Left hindlimb (tissue), 1 donor: ENCODE results near the gene ZNF335.
"Not testable (repeated sequence)": the region's sequence is repeated elsewhere in the genome, so short reads cannot be mapped to it uniquely, and the experiment has no call there.

Experiments used
- DNase-seq: peaks from one replicate; pipeline ENCODE4 v3.0.0-alpha.2; 2018

Gene ZNF335

GRCh38 chr20:45970646-45971424 lies 1.2 kb downstream of the ZNF335 start:
- no peak for DNase-seq

- no peak for DNase-seq
Measured at GRCh38 chr20:45969712-45970634, 2.0 kb downstream of the ZNF335 start.

GRCh38 chr20:45968801-45969711 lies 2.9 kb downstream of the ZNF335 start:
- DNase-seq, result no peak

- DNase-seq, result no peak
Measured at GRCh38 chr20:45968081-45968671, 3.8 kb downstream of the ZNF335 start.

DNA sequence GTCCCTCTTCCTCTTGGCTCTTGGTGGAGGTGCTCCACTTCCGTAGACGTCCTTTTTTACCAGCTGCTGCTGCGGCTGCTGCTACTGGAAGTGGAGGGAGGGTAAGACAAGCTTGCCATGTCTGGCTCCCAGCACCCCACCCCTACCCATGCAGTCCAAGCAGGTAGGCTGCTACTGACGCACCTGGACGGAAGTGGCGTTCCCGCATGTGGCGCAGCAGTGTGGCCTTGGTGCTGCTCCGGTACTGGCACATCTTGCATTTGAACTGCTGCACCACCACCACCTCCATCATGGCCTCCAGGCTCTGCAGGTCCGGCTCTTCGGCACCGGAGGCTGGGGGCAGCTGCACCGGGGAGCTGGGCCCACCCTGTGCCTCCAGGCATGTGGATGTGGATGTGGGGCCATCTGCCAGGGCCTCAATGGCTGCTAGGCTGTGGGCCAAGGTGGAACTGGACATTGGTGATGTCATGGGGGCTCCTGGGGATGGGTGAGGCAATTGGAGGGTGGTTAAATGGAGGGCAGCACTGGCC lies 4.4 kb downstream of the ZNF335 start:
- no peak for DNase-seq

DNA sequence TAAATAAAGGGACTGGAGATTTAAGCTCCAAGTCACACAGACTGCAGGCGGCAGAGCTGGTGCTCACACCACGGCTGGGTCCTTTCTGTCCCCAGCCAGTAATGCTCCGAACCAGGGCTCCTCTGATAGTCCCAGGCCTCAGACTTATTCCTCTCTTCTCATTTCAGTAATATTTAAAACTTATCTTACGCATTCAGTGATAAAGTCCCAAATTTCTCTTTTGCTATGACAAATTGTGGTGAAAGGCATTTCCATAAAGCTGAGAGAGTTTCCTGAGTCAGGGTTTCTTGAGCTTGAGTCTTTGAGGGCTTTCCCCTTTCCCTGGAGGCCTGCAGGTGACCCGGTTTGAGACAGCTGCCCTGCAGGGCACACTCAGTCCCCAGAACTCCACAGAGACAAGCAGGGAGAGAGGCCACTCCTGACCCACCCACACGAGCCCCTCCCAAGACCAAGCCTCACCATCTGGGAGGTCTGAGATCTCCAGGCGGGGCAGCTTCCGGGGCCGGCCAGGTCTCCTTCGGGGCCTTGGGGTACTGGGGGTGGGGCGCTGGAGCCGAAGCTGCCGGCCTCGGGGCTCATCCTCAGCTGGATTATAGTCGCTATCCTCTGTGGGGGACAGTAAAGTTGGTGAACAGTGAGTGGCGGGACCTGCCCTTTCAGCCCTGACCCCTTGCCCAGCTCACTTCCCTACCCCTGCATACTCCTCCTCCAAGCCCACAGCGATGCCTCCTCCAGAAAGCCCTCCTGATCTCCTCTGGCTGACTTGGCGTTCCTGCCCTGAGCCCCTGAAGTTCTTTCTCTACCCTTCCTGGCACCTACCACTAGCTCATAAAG lies 6.6 kb downstream of the ZNF335 start:
- no peak for DNase-seq

DNA sequence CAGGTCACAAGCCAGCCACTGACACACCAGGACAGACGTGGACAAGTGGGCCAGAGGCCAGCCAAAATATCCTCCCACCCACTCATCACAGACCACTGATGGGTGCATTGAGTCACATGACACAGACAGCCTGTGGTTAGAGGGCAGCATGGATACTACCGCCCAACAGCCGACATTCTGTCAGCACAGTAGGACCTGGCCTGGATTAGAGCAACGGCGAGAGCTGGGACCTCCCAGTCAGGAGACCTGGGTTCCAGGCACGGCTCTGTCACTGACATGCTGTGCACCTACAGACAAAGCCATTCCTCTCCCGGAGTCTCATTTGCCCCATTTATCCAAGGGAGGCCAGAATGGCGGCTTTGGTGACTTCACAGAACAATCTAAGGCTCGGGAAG lies 8.0 kb downstream of the ZNF335 start:
- no peak for DNase-seq

DNA sequence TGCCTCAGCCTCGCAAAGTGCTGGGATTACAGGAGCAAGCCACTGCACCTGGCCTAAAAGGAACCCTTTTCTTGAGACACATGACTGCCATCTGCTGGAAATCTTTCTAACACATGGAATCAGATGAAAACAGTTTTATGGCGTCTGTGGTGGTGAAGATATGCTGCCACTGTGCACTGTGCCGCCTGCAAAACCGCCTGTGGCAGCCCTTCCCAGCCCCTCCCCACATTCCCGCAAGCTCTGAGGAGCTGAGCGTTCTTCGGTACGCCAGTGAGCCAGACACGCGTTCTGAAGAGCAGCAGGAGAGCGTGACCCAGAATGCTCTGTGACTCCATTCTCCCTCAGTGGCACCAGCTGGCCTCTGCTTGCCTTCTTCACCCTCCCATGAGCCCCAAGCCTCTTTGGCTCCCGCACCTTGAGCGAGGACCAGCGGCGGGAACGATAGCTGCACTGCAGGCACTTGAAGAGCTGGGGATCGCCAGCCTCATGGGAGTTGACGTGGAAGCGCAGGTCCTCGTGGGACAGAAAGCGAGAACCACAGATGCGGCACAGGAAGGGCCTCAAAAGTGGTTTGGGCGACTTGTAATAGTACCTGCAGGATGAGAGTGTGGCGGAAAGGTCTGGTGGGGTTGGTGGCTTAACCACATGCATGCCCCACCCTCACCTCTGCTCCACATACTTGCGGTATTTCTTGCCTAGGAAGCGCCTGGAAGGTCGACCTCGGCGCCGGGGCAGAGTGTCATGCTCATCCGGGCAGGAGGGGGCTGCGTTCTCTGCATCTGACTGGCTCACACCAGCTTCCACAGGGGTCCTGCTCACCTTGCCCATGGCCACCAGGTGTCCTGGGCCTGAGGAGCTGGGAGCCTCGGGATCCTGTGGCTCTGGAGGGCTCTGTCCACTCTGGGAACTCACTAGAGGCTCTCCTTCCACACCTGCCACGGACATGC lies 8.7 kb downstream of the ZNF335 start:
- peak; percentile 29 for DNase-seq

- DNase-seq, result peak; percentile 31
Measured at GRCh38 chr20:45962031-45962755, 9.8 kb downstream of the ZNF335 start.

GRCh38 chr20:45959956-45960630 lies 11.9 kb downstream of the ZNF335 start:
- DNase-seq, result peak; percentile 26

DNA sequence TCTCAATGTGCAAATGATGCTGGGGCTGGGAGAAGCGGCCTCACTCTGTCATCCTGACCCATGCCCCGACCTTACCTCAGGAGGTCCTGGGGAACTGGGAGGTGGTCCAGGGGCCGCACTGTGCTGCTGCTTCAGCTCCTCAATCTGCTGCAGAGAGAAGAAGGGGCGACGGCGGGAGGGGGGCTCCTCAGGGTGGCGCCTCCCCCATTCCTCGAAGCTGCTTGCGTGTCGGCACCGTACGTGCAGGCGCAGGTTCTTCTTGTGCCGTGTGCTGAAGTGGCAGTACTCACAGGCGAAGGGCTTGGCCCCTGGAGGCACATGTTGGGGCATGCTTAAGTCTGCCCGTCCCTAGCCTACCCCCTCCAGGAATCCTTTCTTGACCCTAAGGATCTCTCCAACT lies 12.9 kb downstream of the ZNF335 start:
- peak; percentile 1 for DNase-seq

DNA sequence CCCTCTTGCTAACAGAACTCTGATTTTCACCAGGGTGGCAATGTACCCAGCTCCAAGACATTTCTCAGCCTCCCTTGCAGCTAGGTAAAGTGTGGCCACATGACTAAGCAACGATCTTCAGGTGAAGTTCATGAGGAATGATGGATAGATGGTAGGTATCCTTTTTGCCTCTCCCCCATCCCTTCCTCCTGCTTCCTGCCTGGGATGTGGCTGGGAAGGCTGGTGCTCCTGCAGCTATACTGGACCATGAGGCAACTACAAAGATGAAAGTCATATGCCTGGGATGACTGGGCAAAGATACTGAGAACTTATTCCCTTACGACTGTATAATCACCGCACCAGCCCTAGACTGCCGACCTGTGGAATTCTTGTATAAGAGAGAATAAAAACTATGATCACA lies 13.4 kb downstream of the ZNF335 start:
- no peak for DNase-seq

- no peak for DNase-seq
Measured at GRCh38 chr20:45957021-45957941, 14.7 kb downstream of the ZNF335 start.

GRCh38 chr20:45956326-45956725 lies 15.7 kb downstream of the ZNF335 start:
- DNase-seq, result not testable (repeated sequence)

DNA sequence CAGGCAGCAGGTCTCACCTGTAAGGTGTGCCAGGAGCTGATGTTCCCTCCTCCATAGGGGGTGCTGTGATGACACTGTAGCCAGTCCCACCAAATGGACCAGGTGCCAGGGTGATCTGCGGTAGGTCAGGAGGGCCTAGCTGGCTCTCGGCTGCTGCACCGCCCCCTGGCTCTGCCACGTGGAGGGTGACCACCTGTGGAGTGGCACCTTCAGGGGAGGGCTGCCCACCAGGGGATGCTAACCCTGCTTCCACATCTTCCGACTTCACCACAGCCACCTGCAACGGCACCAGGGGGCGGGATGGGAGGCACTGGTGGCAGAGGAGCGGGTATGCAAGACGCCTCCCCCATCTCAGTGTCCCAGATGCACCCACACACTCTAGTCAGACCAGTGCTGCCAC lies 18.3 kb downstream of the ZNF335 start:
- DNase-seq, result no peak

DNA sequence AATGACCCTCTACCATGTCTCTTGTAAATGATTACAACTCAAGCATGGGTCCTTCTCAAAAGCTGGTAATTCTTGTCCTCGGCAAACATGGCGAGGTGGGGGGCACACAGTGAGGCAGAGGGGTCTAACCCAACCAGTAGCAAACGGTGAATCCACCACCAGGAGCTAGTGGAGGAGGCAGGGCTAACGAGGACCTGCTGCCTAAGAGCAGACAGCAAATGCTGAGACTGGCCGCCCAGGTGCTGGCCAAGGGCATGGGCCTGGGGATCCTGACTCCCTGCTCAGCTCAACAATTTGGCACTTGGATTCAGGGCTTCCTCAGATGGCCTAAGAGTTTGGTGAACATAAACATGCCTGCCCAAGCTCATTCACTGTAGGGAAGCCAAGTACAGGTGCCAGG lies 19.1 kb downstream of the ZNF335 start:
- DNase-seq, result no peak
